NOMO-1 treated with DMSO at 0.1 percent for 48 hours (cell line): ENCODE measurements around the gene PITPNC1.
A peak's percentile ranks its signal among the peaks of the same experiment; 100 is the strongest.
"Not testable (repeated sequence)": the region's sequence is repeated elsewhere in the genome, so short reads cannot be mapped to it uniquely, and the experiment has no call there.

ENCODE experiments used
- DNase-seq: peaks from one replicate; lab custom pipeline; 2025; ENCODE audit not compliant: unreplicated experiment; lab: John Stamatoyannopoulos, UW

PITPNC1 gene

DNA sequence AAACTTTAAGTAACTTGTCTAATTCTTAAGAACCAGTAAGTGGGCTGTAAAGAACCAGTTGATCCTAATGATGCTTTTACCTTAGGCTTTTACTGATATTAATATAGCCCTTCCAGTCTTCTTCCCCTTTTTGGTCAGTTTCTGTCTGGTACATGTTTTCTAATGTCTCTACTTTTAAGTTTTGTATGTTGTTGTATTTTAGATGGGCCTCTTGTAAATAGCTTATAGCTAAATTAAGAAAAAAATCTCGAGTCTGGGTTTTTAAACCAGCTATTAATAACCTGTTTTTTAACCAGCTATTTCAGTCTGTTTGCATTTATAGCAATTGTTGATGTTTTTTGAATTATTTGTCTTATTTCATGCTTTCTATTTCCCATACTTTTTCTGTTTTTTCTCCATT, 79.0 kb downstream of the PITPNC1 start:
- DNase-seq: peak; percentile 42

DNA sequence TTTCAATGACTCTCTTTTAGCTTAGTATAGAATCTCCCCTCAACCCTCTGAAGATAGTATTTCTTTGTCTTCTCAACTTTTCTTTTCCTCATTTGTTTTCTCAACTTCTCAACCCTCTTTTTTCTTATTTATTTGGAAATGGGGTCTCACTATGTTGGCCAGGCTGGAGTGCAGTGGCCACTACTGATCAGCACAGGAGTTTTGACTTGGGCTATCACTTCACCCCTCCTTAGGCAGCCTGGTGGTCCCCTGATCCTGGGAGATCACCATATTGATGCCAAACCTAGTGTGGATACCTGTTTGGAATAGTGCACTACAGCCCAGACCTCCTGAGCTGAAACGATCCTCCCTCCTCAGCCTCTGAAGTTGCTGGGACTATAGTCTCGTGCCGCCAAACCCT, 79.8 kb downstream of the PITPNC1 start:
- no peak for DNase-seq

DNA sequence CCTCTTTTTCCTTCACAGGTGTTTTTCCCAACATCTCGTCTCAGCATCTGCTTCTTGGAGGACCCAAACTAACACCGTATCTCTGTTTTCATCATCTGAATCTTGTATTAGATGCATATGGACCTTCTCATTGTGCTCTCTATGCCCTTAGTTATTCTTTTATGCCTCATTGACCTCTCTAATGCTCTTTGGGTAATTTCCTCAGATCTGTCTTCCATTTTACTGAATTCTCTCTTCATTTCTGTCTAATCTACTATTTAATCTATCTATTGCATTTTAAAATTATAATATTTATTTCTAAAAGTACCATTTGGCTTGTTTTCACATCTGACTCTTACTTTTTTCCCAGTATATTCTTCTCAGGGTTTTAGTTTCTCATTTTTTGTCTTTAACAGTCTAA, 81.1 kb downstream of the PITPNC1 start:
- DNase-seq: no peak

DNA sequence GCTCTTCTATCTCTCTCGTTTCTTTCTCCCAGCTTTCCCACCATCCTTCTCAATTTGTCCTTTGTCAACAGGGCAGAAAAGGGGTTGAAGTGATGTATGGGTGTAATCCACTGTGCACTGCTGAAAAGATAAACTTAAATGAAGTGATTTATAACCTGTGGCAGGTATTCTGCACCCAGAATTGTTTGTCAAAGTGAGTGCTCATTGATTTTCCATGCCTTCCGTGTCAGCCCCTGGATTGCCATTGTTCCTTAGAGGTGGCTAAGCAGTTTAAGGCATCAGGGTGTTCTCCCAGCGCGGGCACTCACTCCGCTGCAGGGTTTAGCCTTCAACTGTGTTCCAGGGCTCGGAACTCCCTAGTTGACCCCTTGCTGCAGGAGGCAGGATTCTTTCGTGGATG, 82.9 kb downstream of the PITPNC1 start:
- no peak for DNase-seq

DNA sequence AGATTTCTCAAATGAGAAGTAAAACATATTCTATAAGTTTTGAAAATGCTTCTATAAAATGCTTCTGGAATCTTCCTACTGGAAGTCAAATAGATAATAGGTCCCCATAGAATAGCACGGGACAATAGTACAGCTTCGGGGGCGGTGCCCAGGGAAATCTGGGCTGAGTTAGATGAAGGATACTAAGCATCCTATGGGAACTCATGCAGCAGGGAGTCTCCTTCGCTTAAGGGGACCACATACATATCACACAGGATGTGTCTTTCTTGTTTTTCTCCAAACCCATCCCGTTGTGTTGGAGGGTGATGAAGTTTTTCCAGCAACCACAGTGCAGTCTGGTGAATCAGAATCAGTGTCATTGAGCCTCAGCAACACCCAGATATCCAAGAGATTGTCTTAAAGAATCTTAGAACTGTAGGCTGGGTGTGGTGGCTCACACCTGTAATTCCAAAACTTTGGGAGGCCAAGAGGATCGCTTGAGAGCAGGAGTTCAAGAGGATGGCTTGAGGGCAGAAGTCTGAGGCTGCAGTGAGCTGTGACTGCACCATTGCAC, 84.2 kb downstream of the PITPNC1 start:
- no peak for DNase-seq

DNA sequence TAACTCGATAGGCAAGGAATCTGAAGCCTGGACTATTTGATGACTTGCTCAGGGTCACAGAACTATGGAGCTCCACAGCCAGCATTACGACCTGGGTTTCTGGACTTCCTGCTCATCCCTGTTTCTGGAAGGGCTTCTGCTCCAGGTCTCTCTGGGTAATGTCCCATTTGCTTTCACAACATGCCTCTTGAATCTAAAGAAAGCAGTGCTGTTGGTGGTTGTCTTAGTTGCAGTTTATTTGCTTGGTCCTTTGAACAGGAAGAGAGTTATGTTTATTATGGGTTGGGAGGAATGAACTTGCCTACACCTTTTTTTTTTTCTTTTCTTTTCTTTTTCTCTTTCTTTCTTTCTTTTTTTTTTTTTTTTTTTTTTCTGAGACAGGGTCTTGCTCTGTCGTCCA, 84.8 kb downstream of the PITPNC1 start:
- no peak for DNase-seq

DNA sequence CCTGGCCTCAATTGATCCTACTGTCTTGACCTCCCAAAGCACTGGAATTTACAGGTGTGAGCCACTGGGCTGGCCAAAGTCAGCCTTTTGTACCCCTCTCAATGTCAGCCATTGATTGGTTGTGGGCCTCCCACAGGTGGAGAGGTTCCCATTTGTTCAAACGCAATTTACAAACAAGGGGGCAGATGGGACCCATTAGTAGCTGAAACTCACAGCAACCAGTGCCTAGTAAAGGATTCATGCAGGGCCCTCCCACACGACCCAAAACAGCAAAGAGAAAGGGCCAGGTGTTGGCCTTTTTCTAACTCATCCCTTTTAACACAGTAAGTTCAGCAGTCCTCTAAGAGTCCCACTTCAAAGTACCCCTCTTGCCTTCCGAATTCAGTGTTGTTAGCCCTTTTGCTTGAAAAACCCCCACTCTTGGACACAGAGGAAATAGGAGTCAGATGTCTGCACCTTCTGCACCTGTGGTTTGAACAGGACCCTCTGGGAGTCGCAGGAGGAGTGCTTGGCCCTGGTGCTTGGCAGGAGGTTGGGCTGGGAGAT, 89.2 kb downstream of the PITPNC1 start:
- DNase-seq: no peak

DNA sequence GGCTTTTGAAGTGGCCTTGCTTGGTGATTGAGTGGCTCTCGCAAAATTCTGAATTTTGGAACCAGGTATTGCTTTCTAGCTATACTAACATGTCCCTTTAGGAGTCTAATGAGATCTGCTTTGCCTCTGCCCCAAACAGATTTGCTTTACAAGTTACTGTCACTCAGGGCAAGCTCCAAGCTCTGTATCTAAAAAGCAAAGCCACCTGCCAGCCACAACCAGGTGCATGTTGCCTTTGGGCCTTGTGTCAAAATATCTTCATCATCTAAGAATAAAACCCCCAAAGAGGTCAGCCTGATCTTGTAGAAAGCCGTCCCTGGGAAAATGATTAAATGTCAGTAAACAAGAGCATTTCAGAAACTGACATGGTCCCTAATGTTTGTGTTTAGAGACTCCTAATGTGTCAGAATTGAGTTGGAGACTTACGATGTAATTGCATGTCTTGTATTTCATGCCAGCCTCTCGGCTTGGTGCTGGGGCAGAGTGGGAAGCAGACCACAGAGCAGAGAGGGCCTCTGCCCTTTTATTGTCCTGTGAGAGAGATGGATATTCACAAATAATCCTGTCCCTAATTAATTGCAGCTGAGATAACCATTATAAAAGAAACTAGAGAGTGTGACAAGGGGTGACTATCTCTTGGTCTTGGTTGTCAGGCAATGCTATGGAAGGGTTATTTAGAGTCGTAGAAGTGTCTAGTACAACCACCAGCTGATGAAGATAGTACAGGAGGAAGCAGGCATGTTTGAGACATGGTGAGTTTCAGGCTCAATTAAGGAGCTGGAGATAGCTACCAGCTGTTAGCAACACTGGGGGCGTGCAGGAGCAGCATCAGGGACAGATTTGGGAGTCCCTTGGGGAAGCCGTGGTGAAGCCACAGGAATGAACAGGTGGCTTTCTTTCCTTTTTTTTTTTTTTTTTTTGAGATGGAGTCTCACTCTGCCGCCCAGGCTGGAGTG, 90.7 kb downstream of the PITPNC1 start:
- no peak for DNase-seq

DNA sequence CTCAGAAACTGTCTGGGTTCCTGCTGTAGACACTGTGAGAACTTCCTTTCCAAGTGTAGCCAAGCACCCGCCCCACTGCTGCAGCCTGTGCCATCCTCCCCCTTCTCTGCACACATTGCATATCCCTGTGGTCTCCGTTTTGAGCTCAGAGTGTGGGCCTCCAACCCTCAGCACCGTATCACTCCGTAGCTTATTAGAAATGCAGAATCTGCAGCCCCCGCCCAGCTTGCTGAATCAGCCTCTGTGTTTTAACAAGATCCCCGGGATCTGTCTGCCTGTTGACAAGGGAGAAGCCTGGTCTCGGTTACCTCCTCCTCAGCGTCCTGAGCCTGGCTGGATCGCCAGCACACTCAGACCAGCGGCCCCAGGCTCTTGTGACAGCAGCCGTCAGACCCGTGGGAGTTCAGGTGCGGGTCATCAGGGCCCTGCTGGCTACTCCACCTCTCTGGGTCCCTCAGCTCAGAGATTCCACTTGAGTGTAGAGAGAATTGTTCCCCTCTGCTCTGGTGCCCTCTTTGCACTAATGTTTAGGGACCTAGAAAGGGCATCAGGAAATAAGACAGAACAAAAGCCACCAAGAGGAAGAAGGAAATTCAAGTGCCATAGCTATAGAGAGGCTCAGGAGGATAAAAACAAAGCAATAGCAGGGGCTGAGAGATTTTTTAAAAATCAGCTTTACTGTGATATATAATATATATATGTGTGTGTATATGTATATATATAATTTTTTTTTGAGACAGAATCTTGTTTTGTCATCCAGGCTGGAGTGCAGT, 92.3 kb downstream of the PITPNC1 start:
- DNase-seq: no peak

DNA sequence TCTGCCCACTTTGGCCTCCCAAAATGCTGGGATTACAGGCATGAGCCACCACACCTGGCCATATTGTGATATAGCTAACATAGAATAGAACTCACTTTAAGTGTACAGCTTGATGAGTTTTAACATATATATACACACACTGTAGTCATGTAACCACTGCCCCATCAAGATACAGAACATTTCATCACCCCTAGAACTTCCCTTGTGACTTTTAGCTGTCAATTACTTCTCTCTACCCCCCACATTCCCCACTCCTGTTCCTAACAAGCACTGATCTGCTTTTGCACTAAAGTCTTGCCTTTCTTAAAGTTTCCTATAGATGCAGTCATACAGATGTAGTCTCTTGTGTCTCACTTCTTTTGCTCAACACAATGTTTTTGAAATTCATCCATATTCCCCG, 93.1 kb downstream of the PITPNC1 start:
- no peak for DNase-seq

DNA sequence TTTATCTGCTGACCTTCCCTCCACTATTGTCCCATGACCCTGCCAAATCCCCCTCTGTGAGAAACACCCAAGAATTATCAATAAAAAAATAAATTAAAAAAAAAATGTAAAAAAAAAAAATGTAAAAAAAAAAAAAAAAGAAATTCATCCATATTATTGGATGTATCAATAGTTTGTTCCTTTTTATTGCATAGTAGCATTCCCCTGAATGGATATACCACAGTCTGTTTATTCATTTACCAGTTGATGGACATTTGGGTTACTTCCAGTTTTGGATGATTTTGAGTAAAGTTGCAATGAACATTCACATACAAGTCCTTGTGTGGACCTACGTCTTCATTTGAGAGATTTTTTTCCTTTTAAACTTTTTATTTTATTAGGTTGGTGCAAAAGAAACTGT, 94.0 kb downstream of the PITPNC1 start:
- DNase-seq: no peak

DNA sequence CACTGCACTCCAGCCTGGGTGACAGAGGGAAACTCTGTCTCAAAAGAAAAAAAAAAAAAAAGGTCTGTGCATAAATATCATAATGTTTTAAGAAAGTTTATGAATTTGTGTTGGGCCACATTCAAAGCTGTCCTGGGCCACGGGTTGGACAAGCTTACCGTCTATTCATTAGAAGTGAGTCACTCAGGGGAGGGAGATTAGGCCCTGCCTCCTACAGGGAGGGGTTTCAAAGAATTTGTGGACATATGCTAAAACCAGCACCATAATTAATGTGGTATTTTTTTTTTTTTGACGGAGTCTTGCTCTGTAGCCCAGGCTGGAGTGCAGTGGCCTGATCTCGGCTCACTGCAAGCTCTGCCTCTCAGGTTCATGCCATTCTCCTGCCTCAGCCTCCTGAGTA, 95.5 kb downstream of the PITPNC1 start:
- not testable (repeated sequence) for DNase-seq

DNA sequence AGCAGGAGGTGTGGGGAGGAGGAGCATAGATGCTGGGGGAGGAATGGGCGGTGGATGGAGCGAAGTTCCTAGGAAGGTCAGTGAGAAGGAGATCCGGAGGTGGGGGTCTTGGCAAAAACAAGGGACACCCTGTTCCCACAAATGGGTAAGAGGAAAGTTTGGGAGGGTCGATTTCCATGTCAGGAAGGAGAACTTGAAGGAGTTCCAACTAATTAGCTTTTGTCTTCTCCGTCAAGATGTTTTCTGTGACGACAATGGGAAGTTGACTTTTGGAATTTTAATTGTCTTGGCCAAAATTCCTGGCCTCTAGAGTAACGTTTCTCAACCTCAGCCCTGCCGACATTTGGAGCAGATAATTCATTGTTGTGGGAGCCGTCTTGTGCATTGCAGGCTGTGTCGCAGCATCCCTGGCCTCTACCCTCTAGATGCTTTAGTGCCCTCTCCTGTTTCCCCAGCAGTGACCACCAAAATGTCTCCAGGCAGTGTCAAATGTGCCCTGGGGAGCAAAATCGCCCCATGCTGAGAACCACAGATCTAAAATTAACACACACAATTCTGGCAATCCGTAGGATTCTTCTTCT, 97.1 kb downstream of the PITPNC1 start:
- DNase-seq: no peak

DNA sequence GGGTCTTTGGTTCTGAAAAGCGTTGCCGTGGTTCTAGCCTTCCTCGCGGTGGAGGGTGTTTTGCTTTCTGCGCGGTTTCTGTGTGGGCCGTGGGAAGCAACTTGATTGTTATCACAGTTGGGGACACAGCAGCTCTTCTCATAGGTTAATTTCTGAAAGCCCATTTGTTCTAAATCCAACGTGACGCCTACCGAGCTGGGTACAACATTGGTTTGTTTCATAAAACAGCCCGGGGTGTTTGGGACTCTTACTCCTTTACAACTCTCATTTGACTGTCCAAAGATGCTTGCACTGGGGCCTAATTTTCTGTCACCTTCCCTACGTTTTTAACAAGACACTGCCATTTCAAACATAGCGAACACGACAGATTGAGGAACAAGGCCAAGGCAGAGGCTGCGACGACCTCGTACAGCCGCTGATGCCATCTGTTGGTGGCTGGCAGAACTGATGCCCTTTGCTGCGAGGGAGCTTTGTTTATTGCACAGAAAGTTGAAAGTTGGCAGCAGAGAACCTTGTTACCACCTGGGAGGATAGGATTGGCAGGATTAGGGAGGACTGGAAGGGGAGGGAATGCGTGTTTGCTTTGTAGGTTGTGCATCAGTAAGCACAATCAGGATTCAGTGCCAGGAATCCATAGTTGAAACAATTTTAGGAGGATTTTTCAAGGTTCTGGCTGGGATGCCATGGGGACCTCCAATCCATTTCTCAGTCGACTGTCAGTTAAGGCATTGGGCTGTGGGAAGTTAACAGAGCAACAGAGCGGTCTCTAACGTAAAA, 98.3 kb downstream of the PITPNC1 start:
- peak; percentile 83 for DNase-seq

DNA sequence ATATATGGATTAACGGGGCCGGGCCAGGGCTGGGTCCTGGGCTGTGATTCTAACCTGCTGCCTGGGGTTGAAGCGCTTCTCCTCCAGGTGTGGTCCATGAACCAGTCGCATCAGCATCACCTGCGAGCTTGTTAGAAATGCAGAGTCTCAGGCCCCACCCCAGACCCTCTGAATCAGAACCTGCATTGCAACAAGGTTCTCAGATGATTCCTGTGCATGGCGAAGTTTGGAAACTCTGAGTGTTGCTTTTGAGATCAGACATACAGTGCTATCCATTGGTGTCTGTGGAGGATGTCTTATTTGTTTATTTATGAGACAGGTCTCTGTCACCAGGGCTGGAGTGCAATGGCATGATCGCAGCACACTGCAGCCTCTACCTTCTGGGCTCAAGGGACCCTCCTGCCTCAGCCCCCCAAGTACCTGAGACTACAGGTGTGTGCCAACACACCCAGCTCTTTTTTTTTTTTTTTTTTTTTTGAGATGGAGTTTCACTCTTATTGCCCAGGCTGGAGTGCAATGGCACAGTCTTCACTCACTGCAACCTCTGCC, 99.8 kb downstream of the PITPNC1 start:
- no peak for DNase-seq

DNA sequence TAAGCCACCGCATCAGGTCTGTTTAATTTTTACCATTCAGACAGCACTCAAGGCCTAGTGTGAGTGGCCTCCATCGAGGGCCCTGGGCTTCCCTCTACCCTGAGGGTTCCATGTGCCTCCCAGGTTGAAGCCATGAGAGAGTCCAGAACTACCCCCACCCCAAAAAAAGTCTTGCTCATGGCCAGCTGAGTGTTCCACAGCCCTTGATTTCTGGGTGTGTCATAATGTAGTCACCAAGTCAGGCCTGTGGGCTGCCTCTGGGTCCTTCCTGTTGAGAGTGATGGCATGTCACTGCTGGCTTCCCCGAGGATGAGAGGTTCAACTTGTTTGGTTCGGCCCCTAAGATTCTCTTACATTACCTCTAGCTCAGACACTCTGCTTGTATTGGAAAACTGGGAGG, 100.6 kb downstream of the PITPNC1 start:
- no peak for DNase-seq

DNA sequence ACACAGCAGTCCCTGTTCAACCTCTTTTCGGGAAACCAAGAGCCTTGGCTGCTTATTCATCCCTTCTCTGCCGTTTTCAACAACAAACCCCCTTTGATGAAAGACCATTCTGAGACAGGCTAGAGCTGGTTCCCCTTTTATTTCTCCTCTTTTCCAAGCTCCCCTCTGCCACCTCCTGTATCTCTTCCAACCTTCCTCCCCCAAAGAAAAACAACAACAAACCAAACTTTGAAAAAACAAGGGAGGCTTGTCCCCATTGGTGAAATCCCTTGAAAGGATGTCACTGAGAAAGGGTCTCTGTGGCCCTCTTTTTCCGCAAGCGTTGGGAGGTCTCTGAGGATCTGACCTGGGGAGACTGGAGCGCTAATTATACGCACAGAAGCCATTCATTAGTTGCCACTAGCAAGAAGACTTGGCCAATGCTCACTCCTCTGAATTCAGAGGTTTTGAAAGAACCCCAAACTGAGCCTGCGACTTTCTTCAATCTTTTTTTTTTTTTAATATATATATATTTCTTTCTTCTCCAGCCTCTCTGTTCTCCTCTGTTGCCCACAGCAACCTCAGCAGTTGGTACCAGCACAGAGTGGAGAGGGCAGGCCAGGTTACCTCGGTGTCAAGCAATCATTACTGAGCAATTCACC, 101.4 kb downstream of the PITPNC1 start:
- DNase-seq: no peak

DNA sequence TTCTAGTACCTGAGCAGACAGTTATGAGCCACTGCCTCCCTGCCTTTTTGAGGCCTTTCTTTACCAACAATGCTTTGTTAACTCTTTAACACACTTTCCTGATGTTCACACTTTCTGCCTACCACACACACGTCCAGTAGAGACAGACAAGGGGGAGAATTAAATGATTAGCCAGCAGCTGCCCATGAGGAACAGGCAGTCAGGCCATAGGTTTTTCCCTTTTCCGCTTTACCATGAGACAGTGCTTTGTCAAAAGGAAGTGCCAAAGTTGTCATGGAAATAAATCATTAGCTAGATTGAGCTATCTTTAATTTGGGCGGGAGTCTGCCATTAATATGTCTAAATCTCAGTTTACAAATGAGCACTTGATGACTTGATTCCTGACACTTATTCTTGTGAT, 102.1 kb downstream of the PITPNC1 start:
- no peak for DNase-seq

DNA sequence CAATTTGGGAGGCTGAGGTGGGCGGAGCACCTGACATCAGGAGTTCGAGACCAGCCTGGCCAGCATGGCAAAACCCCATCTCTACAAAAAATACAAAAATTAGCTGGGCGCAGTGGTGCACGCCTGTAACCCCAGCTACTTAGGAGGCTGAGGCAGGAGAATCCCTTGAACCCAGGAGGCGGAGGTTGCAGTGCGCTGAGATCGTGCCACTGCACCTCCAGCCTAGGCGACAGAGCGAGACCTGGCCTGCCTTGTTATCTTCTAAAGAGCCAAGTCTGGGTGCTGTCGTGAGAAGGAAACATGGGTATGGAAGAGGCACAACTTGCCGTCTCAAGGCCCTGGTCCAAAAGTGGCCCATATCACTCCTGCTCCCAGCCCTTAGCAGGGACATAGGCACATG, 103.9 kb downstream of the PITPNC1 start:
- DNase-seq: not testable (repeated sequence)

DNA sequence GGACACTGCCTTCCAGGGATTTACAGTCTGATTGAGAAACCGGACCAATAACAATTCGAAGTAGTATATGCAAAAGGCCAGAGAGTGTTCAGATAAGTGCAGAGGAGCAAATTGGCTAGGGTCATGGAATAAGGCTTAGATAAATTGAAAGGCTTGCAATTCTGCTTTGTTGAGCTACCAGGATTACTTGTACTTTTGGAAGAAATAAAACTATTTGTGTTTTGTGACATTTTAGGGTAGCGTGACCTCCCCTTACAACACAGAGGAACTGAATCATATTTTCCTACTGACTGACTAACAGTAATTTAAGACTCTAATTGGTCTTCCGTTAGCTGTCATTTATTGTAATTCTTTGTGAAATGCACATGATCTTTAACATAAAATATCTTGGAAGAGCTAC, 104.7 kb downstream of the PITPNC1 start:
- DNase-seq: peak; percentile 93
